ENCODE data around the gene CELSR1.

- TF ChIP-seq, protein P1, sequence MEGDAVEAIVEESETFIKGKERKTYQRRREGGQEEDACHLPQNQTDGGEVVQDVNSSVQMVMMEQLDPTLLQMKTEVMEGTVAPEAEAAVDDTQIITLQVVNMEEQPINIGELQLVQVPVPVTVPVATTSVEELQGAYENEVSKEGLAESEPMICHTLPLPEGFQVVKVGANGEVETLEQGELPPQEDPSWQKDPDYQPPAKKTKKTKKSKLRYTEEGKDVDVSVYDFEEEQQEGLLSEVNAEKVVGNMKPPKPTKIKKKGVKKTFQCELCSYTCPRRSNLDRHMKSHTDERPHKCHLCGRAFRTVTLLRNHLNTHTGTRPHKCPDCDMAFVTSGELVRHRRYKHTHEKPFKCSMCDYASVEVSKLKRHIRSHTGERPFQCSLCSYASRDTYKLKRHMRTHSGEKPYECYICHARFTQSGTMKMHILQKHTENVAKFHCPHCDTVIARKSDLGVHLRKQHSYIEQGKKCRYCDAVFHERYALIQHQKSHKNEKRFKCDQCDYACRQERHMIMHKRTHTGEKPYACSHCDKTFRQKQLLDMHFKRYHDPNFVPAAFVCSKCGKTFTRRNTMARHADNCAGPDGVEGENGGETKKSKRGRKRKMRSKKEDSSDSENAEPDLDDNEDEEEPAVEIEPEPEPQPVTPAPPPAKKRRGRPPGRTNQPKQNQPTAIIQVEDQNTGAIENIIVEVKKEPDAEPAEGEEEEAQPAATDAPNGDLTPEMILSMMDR (IDR thresholded peaks at IDR 0.05; ENCODE audit: insufficient read depth, low read length) = no peak
- no peak for TF ChIP-seq POLR2AphosphoS5 (IDR thresholded peaks at IDR 0.05; ENCODE audit: low read depth)
These were observed 108.0 kb downstream of the CELSR1 start for GRCh38 chr22:46429325-46429853.
